ENCODE measurements around the gene CAMTA1.

The CAMTA1 gene

GRCh38 chr1:7219031-7219430, 433.8 kb downstream of the CAMTA1 start:
- no peaks in the 10 kb centered on the region for H3K9me3 Mint-ChIP-seq
- H3K27ac Mint-ChIP-seq = no peak overlapping the region
- no peaks in the 10 kb centered on the region for H3K4me1 Mint-ChIP-seq (ENCODE audit: low read depth)
- no peak overlapping the region for H3K4me3 Mint-ChIP-seq
- DNase-seq = no peak
- peaks cover 36% of the 10 kb centered on the region for H3K27me3 Mint-ChIP-seq
- no peaks in the 10 kb centered on the region for H3K36me3 Mint-ChIP-seq (ENCODE audit: low read depth)

DNA sequence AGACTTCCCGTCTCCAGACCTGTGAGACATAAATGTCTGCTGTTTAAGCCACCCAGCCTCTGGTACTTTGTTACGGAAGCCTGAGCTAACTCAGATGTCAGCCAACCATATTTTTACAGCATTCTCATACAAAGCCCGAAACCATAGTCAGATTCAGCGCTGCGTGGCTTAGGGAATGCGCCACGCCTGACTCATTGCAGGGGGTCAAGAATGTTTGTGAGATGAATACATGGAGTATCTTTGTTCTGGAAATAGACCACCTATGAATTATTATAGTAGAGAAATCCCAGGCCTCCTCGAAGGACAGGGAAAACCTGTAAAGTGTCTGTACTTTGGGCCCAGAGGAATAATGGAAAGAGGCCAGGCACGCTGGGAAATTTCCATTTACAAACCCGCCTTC, 434.8 kb downstream of the CAMTA1 start:
- no peaks in the 10 kb centered on the region for H3K4me1 Mint-ChIP-seq (ENCODE audit: low read depth)
- DNase-seq = no peak
- H3K4me3 Mint-ChIP-seq = no peak overlapping the region
- no peaks in the 10 kb centered on the region for H3K36me3 Mint-ChIP-seq (ENCODE audit: low read depth)
- no peak overlapping the region for H3K27ac Mint-ChIP-seq
- H3K9me3 Mint-ChIP-seq = no peaks in the 10 kb centered on the region
- peaks cover 31% of the 10 kb centered on the region for H3K27me3 Mint-ChIP-seq

GRCh38 chr1:7220712-7221252, 435.5 kb downstream of the CAMTA1 start:
- Mint-ChIP-seq H3K27me3 (peaks cover 33% of the 10 kb centered on the region), H3K9me3 (no peaks in the 10 kb centered on the region), H3K36me3 (ENCODE audit: low read depth) (no peaks in the 10 kb centered on the region), H3K27ac (no peak overlapping the region), H3K4me3 (no peak overlapping the region), H3K4me1 (ENCODE audit: low read depth) (no peaks in the 10 kb centered on the region)
- DNase-seq = no peak

DNA sequence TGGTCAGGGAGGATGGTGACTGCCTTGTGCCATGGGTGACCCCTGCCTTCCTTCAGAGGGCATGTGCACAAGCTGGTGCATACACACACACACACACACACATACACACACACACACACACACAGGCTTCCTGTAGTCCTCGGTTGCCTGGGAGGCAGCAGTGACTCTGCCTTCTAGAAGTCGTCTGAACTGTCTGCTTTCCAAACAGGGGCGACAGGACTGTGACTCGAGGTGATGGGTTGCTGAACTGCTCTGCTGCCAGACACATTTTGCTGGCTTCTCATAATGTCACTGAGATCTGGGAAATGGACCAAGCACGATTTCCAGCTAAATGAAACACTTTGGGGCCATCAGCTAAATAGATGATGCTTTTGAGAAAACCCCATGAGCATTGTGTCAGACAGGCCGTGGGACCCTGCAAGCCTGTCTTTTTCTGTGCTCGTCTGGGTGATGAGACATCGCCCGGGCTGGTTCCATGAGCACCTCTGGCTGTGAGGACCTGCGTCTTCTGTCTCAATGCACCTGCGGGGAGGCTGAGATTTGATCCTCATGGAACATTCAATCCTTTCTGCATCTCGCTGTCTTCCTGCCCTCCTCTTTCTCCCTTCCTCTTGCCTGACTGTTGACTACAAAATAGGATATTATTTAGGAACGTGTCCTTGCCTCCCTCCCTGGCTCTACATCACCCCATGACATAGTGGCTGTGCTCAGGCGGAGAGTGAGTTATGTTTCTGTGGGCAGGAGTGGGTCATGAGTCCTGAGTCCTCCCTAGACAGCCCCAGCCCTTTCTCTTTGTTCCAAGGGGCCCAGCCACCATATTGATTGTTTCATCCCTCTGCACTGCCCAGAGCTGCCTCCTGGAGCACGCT, 436.8 kb downstream of the CAMTA1 start:
- Mint-ChIP-seq H3K4me1 (ENCODE audit: low read depth) (no peaks in the 10 kb centered on the region), H3K9me3 (no peaks in the 10 kb centered on the region), H3K4me3 (no peak overlapping the region), H3K27ac (no peak overlapping the region), H3K36me3 (ENCODE audit: low read depth) (no peaks in the 10 kb centered on the region), H3K27me3 (peaks cover 31% of the 10 kb centered on the region)
- no peak for DNase-seq

- no peaks in the 10 kb centered on the region for H3K9me3 Mint-ChIP-seq
- no peak overlapping the region for H3K27ac Mint-ChIP-seq
- no peaks in the 10 kb centered on the region for H3K36me3 Mint-ChIP-seq (ENCODE audit: low read depth)
- no peak for DNase-seq
- no peak overlapping the region for H3K4me3 Mint-ChIP-seq
- H3K27me3 Mint-ChIP-seq = peaks cover 31% of the 10 kb centered on the region
- no peaks in the 10 kb centered on the region for H3K4me1 Mint-ChIP-seq (ENCODE audit: low read depth)
These were observed 437.4 kb downstream of the CAMTA1 start for GRCh38 chr1:7222695-7223015.

DNA sequence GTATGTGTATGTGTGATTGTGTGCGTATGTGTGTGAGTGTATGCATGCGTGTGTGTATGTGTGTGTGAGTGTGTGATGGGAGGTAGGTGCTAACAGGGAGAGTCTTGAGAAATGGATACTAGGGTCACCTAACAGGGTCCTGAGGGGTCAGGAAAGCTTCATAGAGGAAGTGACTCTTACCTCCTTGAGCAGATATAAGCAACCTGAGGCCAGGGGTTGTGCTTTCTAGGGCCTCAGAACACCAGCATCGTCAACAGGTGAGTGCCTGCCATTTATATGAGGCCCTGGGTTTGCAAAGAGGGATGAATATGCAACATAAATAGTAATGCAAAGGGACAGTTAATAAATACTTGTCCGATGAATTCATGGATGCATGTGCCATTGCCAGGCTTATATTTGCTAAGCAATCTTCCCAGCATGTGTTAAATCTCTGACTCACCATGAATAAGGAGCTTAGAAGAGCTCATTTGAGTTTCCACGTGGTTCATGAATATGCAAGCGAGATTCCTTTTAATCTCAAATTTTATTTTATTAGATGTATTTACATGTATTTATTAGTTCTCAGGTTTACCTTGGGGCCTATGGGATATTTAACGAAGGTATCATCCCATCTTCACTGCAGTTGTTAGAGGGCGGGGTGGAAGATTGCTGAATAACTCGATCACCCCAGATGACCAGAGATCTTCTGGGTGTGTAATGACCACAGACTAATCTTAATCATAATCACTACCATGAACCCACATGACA, 438.3 kb downstream of the CAMTA1 start:
- Mint-ChIP-seq H3K27me3 (peaks cover 30% of the 10 kb centered on the region), H3K4me3 (no peak overlapping the region), H3K27ac (no peak overlapping the region), H3K4me1 (ENCODE audit: low read depth) (no peaks in the 10 kb centered on the region), H3K36me3 (ENCODE audit: low read depth) (no peaks in the 10 kb centered on the region), H3K9me3 (no peaks in the 10 kb centered on the region)
- DNase-seq = no peak

DNA sequence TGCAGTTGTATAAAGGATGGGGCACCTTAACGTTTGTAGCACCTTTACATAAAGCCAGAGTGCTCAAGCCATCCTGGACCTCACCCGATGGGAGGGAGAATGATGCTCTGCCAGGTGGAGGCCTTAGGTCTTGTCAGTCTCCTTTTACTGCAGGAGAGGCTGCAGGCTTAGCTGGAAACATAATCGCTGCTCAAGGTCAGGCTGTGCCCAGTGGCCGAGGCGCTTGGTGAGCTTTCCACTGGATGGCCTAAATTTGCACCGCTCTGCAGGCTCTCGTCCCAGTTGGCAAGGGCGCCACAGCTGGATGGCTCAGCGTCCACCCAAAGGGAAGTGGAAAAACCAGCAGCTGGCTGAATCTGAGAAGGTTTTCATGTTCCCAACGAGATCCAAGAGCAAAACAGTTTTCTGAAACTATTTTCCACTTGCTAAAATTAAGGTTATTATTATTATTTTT, 438.9 kb downstream of the CAMTA1 start:
- H3K4me1 Mint-ChIP-seq (ENCODE audit: low read depth) = no peaks in the 10 kb centered on the region
- no peak overlapping the region for H3K27ac Mint-ChIP-seq
- H3K9me3 Mint-ChIP-seq = no peaks in the 10 kb centered on the region
- peaks cover 28% of the 10 kb centered on the region for H3K27me3 Mint-ChIP-seq
- no peaks in the 10 kb centered on the region for H3K36me3 Mint-ChIP-seq (ENCODE audit: low read depth)
- H3K4me3 Mint-ChIP-seq = no peak overlapping the region
- no peak for DNase-seq

DNA sequence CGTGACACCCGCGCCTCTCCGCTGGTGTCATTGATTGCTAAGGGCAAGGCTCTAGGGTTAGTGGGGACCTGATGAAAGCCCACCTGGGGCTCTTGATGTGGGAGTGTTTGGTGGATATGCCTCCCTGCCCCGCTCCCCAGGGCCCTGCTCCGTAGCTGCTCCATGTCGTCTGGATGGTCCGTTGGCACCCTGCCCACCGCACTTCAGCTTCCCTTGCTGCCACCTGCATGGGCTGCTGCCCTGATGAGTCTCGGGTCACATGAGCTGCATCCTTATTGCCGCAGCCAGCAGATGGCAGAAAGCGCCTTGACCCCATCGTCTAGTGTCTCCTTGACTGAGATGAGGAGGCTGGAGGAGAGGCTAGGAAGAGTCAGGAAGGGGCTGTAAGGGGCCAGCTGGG, 439.4 kb downstream of the CAMTA1 start:
- H3K27ac Mint-ChIP-seq = no peak overlapping the region
- H3K27me3 Mint-ChIP-seq = peaks cover 24% of the 10 kb centered on the region
- no peaks in the 10 kb centered on the region for H3K9me3 Mint-ChIP-seq
- no peaks in the 10 kb centered on the region for H3K4me1 Mint-ChIP-seq (ENCODE audit: low read depth)
- no peak for DNase-seq
- no peaks in the 10 kb centered on the region for H3K36me3 Mint-ChIP-seq (ENCODE audit: low read depth)
- H3K4me3 Mint-ChIP-seq = no peak overlapping the region

DNA sequence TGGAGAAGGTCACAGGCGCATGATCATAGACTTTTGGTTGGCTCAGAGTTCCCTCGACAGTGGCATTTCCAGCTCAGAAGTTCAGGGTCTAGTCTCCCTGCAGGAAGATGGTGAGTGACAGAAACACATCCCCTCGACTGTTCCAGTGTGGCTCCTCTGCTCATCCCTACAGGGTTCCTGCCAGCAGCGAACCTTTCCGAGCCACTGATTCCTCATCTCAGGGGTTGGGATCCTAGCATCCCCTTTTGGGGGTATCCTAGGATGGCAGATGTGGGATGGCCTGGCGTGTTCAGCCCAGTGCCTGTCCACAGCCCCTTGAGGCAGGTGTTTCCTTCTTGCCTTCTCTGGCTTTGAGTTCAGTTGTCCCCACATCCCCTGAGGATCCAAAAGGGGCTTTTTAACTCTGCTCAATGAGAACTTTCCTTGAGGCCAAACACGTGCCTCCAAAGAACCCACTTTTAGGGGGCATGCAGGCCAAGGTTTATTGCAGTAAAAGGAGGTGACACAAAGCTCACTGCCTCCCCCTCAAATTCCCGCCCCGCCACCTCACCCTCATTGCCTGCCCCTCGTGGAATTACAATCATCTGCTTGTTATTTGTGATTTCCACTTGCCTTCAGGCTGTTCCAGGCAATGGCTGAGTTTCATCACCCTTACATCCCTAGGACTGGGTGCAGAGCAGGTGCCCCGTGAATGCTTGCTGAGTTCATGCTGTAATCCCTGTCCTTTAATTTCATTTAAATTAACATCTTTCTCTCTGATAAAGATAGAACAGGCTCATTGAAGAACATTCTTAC, 440.7 kb downstream of the CAMTA1 start:
- peaks cover 23% of the 10 kb centered on the region for H3K27me3 Mint-ChIP-seq
- no peaks in the 10 kb centered on the region for H3K4me1 Mint-ChIP-seq (ENCODE audit: low read depth)
- no peaks in the 10 kb centered on the region for H3K9me3 Mint-ChIP-seq
- no peak for DNase-seq
- H3K27ac Mint-ChIP-seq = no peak overlapping the region
- no peaks in the 10 kb centered on the region for H3K36me3 Mint-ChIP-seq (ENCODE audit: low read depth)
- H3K4me3 Mint-ChIP-seq = no peak overlapping the region

DNA sequence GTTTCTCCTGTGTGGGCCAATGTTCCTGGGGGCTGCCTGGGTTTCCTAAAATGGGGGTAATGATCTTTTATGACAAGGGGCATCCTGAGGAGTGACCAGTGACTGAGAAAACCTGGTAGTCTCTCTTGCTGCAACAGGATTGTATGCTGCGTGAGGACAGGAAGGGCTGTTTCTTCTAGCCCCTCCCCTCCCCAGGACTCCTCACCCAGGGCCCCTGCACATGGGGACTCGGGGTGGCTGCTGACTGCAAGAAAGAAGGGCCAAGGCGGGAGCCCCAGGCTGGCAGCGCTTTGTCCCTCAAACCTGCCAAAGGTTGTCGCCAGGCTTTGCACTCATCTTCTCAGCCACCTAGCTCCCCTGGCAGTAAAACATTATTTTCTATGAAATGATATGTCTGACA, 442.4 kb downstream of the CAMTA1 start:
- H3K27ac Mint-ChIP-seq = no peak overlapping the region
- DNase-seq = no peak
- H3K4me3 Mint-ChIP-seq = no peak overlapping the region
- no peaks in the 10 kb centered on the region for H3K36me3 Mint-ChIP-seq (ENCODE audit: low read depth)
- no peaks in the 10 kb centered on the region for H3K4me1 Mint-ChIP-seq (ENCODE audit: low read depth)
- no peaks in the 10 kb centered on the region for H3K9me3 Mint-ChIP-seq
- H3K27me3 Mint-ChIP-seq = peaks cover 22% of the 10 kb centered on the region

- no peaks in the 10 kb centered on the region for H3K4me1 Mint-ChIP-seq (ENCODE audit: low read depth)
- DNase-seq = no peak
- peaks cover 20% of the 10 kb centered on the region for H3K27me3 Mint-ChIP-seq
- H3K9me3 Mint-ChIP-seq = no peaks in the 10 kb centered on the region
- no peak overlapping the region for H3K4me3 Mint-ChIP-seq
- H3K27ac Mint-ChIP-seq = no peak overlapping the region
- no peaks in the 10 kb centered on the region for H3K36me3 Mint-ChIP-seq (ENCODE audit: low read depth)
These were observed 443.2 kb downstream of the CAMTA1 start for GRCh38 chr1:7228252-7228961.

DNA sequence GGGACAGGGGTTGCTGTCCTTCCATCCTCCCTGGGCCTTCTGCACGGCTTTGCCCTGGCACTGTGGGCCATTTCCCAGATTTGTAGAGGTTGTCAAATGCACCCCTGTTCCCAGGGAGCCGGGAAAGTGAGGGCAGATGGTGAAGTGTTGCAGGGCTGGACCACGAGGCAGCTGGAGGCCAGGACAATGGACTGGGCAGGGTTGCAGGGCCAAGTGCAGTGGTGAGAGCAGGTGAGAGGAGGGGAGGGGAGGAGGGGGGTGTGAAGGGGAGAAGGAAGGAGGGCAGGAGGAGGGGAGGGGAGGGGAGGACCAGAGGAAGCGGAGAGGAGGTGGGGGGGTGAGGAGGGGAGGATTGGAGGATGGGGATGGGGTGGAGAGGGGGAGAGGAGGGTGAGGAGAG, 443.9 kb downstream of the CAMTA1 start:
- Mint-ChIP-seq H3K27ac (no peak overlapping the region), H3K4me1 (ENCODE audit: low read depth) (no peaks in the 10 kb centered on the region), H3K9me3 (no peaks in the 10 kb centered on the region), H3K36me3 (ENCODE audit: low read depth) (no peaks in the 10 kb centered on the region), H3K4me3 (no peak overlapping the region), H3K27me3 (peaks cover 20% of the 10 kb centered on the region)
- no peak for DNase-seq

GRCh38 chr1:7229696-7230631, 444.7 kb downstream of the CAMTA1 start:
- H3K27ac Mint-ChIP-seq = no peak overlapping the region
- no peaks in the 10 kb centered on the region for H3K4me1 Mint-ChIP-seq (ENCODE audit: low read depth)
- no peak overlapping the region for H3K4me3 Mint-ChIP-seq
- H3K27me3 Mint-ChIP-seq = peaks cover 20% of the 10 kb centered on the region
- DNase-seq = no peak
- H3K36me3 Mint-ChIP-seq (ENCODE audit: low read depth) = no peaks in the 10 kb centered on the region
- H3K9me3 Mint-ChIP-seq = no peaks in the 10 kb centered on the region
